CD4-positive, alpha-beta T cell treated with Interleukin-17A for 1 hour (primary cell): Measurements from ENCODE around the gene CFAP100.

Experiments used
- DNase-seq: peaks from one replicate; pipeline ENCODE4 v3.0.0-alpha.2; 2020

The CFAP100 gene

DNA sequence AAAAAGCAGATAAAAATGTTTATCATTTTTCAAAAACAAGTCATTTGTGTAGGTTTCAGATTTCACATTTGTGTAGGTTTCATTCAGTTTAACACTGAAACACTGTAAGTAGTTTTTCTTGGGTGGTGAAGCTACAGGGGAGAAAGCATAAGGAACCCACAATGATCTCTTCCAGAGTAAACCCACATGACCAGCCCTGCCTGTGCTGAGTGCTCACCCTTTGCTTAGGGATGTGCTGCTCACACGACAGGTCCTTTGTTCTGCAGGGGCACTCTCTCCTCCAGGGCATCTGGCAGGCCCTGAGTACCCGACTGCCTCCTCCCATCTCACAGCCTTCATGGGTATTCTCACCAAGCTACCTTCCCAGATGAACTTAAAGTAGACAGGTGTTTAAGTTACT, 52.1 kb downstream of the CFAP100 start:
- DNase-seq: no peak

DNA sequence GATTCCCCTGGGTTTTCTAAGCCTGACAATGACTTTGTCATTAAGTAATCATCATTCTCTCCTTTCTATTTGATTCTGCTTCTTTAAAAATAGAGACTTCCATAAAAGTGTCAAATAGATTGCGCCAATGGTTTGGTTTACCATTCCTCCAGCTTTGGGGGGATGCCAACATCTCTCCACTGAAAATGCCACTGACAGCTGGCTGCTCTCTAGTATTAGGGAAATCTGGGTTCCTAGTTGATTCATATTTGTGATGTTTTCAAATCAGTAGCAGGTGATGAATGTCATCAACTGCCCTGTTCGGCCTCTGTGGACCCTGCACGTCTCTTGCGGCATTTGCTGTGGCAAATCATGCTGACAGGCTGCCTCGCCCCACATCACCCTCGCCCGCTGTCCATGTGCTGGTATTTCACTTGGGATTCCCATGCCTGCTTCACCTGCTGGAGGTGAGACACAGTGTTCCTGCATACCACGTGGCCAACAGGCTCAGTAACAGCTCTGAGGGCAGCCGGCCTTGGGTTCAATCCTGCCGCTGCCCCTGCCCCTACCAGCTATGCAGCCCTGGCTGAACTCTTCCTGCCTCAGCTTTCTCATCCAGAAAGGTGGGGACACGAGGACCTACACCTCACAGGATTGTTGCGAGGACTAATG, 52.9 kb downstream of the CFAP100 start:
- DNase-seq: no peak

DNA sequence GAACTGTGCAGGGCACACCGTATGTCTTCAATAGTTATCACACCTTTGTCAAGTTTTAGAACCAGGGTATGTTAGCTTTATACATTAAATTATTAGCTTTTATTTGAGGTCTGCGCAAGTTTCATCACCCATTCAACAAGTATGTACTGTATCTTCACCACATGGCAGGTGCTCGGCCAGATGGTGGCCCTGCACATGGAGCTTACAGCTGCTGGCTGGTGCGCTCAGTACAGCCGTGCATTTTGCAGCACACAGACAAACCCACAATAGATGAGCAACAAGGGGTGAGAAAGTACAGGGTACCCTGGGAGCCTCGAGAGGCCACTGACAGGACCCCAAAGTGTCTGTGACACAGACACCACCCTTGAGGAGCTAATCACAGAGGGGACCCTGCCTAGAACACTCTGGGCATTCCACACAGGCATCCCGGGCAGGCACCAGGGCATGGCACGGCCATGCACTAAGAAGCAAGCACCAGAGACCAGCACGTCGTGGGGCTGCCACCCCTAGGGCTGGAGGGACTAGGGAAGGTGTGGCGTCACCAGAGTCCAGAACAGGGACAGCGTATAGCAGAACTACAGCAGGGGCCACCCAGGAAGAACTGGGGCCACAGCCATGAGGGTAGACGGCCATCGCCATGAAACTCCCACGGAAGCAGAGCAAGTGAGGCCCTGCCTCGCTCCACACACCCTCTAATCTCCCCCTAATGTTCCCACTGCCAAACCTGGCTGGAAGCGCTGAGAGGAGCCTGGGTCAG, 53.6 kb downstream of the CFAP100 start:
- DNase-seq: no peak

DNA sequence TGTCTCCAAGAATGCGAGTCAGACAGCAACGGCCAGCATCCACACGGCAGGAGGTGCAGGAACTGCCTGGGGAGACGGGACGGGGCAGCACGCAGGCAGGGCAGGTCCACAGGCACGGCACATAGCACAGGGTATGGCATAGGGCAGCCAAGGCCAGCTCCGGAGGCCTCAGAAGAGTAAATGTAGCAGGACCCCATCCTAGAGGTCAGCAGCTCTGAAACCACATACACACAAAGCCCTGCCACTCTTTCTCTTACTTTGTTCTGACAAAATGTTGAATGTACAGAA, 54.1 kb downstream of the CFAP100 start:
- no peak for DNase-seq

DNA sequence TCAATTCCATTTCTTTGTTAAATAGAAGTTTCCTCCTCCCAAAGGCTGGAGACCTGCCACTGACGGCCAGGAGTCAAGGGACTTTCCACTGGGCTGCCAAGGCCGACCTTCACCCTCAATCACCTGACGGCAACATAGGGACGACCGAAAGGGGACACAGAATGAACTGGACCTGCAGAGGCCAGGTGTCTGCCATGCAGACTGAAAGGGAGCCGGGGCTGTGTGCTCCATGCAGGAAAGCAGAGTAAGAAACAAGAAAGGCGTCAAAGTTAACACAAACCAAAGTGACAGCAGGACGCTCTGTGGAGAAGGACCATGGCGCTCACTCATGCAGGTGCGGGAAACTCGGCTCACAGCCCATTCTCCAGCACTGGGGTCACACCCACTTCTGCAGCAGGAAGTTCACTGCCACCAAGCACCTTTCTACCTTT, 54.9 kb downstream of the CFAP100 start:
- DNase-seq: no peak

DNA sequence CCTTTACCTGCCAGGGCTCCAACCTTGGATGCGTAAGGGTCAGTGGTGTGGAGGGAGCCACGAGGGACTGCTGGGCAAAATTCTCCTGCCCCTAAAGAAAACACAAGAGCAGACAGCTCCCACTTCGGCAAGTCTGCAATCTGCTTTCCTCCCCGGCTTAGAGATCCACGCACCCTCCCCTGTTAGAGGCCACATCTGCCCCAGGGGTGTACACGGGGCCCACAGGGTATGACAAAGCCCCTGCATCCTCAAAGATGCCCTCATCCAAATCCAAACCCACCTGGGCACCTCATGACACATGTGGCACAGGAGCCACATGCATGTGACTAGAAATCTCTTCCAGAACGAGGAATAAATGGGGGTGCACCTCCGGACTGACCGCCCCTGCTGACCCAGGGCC, 55.5 kb downstream of the CFAP100 start:
- no peak for DNase-seq

DNA sequence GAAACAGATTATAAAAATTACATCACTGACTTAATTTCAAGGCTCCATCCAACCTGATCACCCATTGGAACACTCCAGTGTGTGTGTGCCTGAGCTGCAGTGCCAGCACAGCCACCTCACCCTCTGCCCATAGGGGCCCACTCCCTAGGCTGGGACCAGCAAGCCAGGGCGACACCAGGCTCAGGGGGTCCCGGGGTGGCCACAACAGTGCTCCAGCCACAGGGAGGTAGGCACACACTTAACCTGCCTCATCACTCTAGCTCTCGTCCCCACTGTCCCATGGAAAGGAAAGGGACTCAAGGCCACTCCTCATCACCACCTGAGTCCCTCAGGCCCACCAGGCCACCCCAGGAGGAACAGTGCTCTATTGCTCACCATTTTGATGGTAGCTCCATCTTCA, 56.0 kb downstream of the CFAP100 start:
- no peak for DNase-seq

DNA sequence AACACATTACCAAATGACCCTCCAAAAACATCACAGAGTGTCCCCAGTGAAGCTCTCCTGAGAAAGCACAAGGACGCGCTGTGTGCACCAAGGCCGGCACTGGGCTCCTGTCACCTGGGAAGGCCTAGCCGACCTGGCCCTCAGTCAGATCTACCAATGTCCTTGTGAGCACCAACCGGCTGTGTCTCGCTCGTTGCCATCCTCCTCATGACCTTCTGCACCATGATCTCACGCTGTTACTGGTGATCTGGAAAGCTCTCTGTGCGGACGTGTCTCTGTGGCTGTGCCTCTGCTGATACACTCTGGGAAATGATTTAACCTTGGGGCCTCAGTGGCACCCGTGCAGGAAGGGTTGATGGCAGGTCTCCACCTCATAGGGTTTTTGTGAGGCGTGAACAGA, 56.8 kb downstream of the CFAP100 start:
- DNase-seq: no peak

DNA sequence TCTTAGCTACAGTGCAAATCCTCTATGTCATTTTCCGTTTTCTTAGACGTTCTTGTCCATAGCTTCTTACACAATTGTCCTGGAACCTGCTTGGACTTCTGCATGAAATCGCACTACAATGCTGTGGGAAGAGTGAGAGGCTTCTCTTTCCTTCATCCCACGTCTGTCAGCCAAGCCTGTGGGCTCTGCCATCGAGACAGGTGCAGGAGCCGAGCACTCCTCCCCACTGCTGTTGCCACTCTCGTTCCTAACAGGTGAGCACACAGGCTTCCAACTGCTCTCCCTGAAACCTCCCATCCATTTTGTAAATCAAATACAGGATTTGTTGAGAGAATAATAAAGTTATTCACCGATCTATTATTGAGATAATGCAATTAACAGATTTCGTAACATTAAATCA, 57.5 kb downstream of the CFAP100 start:
- no peak for DNase-seq

DNA sequence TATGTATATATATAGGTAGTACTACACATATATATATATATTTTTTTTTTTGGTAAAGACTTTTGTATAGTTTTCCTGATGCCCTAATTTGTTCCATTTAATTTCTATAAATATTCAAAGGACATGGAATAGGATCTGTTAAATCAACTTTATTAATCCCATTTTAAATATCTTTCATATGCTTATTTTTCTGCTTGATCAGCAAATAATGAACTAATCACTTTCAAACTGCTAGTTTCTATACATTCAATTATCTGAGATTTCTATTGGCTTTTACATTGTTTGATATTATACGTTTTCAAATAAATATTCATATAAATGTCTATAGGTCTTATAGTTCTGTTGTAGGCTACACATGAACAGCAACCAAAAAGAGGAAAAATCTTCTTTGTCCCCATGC, 59.3 kb downstream of the CFAP100 start:
- DNase-seq: no peak

DNA sequence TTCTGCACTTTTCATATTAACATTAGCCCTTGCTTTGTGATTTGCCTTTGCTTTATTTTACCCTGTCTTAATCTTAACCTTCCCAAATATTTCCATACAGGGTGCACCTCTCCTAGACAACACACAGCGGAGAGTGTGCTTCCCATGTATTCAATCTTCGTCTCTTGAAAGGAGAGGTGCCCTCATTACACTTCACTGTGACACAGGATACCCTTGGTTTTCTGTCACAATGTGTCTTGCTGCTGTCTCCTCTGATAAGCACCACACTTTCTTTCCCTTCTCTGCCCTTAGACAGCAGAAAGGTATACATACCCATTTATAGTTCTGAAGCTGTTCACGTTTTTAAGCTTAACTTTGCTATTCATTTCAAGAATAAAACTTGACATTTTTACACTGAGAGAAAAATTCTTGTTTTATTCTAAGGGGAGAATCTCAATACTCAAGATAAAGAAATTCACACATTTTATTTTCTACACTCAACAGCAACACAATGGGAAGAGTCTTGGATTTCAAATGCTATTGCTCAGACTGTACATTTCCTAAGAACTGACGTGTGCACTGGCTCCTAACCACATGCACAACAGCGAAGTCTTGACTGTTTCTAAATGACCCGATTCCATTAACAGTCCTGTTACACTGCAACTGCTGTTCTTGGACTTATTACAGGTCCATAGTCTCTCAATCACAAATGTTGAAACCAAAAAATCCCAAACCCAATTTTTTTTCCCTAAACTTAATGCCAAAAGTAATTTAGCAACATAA, 59.9 kb downstream of the CFAP100 start:
- DNase-seq: no peak

DNA sequence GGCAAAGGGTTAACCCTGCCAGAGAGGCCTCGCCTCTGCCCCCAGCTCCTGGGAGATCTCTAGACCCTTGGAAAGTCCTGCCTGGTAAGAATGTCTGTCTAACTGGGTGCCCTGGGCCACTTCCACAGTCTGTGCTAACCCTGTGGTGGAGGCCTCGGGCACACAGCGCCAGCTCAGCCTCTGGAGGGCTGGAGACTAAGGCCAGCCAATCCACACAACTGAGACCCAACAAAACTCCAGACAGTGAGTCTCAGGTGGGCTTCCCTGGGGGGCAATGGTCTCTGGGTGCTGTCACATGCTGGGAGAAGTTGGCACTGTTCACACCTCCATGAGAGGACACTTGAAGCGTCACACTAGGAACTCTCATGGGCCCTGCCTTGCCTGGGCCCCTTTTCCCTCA, 61.5 kb downstream of the CFAP100 start:
- no peak for DNase-seq

DNA sequence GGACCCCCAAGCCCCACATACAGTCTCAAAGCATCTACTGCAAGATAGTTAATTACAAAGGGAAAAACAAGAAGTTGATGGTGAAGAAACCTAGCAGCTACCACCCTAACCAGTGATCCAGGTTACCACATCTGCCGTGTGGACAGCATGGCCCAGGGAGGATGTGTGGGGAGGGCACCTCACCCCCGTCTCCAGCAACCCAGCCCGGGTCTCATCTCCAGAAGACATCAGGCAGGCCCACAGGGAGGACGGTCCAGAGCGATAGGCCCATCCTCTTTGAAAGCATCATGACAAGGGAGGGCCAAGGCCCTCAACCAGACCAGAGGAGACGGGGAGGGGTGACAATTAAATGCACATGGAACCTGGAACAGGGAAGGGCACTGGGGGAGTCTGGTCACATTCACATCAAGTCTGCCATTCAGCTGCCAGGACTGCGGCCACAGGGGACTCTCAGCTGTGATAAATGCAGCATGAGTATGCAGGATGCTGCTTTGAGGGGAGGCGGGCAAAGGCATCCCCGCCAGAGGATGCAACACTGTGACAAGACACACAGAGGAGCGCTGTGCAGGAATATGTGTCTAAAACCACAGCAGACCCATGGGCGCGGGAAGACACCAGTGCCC, 62.2 kb downstream of the CFAP100 start:
- DNase-seq: no peak

DNA sequence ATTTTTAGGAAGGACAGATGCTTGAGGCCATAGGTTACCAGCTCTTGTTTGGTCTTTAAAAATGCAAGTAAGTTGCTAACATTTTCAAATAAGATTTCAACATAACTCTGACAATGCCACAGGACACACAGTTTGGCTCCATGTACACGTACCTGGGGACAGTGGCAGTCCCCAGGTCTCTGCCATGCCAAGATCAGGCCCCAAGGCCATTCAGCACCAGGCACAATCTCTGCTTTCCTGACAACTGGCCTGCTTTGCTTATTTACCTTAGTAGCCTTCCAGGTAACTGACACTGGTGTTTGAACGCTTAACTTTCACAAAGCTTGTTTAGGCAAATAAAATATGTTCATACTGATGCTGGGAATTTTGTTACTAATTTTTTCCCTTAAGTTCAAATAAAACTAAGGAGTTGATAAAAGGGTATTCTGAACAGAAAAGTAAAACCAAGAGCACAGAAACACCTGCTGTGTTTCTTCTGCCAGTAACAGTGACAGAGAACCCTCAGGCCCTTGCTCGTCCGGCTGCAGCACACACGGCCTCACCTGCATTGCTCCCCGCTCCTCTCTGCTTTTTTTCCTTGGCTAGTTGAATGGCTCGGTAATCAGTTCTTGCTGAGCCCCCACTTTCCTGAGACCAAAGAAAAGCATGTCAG, 64.5 kb downstream of the CFAP100 start:
- DNase-seq: no peak

DNA sequence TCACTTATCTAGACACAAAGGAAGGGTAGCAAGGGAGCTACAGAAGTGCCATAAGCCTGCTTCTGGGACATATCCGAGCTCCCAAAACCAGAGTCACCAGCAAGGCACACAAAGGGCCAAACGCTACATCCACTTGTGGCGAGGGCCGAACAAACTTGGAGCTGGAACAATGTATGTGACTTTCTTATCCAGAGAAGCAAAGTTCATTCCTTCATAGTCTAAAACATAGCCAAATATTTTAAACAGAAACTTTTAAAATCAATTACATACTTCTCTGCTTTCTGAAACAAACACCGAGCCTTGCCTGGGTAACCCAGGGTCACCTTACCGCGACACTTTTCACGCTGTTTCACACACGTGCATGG, 65.0 kb downstream of the CFAP100 start:
- DNase-seq: no peak

DNA sequence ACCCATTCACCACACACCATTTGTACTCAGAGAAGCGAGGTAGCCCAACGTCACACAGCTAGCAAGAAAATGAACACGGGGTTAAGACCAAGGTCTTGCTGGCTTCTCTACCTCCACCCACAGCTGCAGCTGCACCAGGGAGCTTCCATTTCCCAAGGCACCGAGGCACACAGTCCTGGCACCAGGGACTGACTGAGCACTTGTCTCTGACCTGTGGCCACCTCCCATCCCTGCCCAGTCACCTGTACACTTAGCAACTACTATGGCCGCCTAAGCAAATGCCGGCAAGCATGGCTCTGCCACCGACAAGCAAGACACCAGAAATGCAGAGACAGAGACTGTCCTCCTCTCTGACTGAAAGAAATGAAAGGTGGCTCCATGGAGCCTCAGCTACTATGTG, 65.7 kb downstream of the CFAP100 start:
- DNase-seq: no peak

DNA sequence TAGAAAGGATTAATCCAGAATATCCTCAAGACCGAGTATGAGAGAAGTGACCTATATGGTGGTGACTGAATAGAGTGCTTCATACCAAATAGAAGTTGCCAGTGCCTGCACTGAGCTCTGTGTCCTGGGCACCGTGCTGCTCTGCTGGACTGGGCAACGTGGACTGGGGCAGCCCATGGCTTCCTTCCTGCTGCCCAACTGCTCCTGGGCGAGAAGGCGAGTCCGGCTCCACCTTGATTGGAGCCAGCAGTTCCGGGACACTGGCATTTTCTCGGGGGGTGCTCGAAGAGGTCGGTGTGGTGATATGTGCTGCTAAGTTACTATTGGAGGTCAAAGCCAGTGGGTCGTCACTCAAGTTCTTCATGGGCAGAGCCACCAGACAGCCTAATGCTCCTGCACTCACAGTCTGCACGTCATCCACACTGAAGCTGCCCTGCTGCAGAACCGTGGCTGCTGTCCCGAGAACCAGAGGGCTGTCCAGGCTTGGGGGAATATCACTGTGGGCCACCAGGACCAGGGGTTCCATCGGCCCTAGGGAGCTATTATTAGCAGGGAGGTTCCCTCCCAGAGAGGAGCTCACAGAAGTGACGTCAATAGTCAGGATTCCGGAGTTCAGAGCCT, 66.9 kb downstream of the CFAP100 start:
- DNase-seq: no peak

DNA sequence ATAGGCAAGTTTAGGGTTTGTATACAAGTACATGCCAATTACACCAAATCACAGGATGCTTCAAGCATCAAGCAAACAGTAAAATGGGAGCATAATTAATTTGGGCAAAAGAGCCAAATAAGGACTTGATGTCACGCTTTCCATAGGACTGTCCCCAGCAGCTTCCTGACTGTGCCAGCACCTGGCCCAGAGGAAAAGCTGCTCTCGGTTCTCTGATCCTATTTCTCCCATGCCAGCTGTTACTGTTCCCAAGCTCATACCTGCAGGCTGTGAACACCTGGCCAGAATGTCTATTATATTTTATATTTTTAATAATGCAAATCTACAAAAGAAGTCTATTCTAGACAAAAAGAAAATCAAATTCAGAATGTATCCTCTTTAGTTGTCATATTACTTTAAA, 68.8 kb downstream of the CFAP100 start:
- no peak for DNase-seq

DNA sequence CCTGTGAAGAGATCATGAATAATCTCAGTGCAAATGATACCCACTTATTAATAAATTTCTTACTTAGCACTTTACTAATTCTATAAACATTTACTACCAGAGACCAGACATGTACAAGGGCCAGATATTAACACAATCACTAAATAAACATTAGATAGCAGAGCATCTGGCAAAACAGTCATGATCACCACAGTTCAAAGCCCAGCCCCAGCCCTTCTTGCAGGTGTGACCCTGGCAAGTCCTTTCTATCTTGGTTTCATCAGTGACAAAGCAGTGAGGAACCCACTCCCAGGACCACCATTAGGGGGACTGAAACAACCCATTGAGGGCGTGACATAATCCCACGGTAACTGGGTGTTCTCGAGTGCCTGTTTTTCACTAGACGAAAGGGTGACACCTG, 69.4 kb downstream of the CFAP100 start:
- no peak for DNase-seq

DNA sequence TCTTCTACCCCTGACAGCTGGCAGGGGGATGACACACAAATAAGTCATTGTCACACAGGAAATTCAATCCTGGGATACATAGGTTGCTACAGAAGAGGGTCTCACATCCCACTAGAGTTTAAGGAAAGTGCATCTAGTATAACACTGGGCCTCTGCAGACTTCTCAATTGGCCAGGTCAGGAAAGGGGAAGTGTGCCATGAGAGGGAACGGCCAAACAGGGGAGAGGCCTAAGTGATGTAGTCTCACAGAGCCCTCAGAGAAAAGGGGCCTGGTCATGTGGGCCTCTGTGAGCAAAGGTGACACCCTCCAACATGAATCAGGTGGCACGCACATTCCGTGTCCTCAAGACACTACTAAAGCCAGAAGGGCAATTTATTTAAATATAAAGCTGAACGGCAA, 69.8 kb downstream of the CFAP100 start:
- DNase-seq: no peak

DNA sequence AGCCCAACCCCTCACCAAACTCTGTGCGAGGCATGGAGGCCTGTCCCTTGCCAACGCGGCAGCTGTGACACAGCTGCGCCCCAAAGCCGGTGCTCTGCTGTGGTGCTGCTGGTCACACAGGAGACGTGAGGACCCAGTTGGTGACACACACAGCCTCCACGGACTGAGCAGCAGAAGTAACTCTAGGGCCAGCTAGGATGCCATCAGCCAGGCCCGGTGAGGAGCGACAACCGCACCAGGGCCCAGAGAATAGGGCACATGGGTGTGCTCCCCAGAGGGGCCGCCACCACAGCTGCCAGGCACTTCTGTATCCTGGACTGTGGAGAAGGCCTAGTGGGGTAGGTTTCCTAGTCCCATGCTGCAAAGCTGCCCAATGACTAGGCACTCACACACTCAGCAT, 70.3 kb downstream of the CFAP100 start:
- DNase-seq: no peak

DNA sequence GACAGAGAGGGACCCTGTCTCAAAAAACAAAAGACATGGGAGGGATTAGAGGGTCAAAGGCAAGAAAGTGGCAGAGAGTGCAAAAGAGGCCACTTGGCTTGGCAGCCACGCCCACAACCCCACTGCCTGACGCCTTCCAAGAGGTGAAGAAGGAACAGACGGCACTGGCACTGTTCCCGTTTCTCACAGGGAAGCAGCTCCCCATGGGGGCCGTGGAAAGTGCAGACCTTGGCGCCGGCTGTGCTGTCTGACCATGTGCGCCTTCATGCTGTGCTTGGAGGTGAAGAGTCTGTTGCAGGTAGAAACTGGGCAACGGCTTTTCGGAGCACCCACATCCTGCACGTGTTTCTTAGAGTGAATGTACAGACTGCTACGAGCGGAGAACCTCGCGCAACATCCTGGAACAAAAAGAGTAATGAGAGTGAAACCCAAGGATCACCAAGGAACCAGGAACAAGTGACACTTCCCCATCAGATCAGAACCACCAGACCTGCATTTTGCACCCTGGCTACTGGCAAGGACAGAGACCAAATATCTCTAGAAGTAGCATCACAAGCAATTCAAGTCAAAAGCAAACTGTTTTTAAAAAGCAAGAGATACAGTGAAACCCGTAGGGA, 71.3 kb downstream of the CFAP100 start:
- no peak for DNase-seq
